LNCaP clone FGC (cell line): ENCODE results near the gene IQSEC3.

Experiments used
- DNase-seq: peaks from one replicate; pipeline ENCODE4 v3.0.0-alpha.2; 2011; ENCODE audit warnings: low read depth
- H3K4me3 ChIP-seq: 2 replicates; pipeline ENCODE4 v1.5.1; 2011; ENCODE audit warnings: mild to moderate bottlenecking, low read depth, low read length, control low read depth
- TF ChIP-seq, protein P1 (sequence below): IDR thresholded peaks from 2 replicates; pipeline ENCODE4 v1.5.1; 2012; ENCODE audit warnings: mild to moderate bottlenecking; ENCODE audit not compliant: control insufficient read depth, insufficient read depth; ENCODE audit errors: extremely low read depth

IQSEC3 gene

GRCh38 chr12:208813-209212, 142.2 kb downstream of the IQSEC3 start:
- no peak overlapping the region for H3K4me3 ChIP-seq
- DNase-seq = no peak
- TF ChIP-seq, protein P1, sequence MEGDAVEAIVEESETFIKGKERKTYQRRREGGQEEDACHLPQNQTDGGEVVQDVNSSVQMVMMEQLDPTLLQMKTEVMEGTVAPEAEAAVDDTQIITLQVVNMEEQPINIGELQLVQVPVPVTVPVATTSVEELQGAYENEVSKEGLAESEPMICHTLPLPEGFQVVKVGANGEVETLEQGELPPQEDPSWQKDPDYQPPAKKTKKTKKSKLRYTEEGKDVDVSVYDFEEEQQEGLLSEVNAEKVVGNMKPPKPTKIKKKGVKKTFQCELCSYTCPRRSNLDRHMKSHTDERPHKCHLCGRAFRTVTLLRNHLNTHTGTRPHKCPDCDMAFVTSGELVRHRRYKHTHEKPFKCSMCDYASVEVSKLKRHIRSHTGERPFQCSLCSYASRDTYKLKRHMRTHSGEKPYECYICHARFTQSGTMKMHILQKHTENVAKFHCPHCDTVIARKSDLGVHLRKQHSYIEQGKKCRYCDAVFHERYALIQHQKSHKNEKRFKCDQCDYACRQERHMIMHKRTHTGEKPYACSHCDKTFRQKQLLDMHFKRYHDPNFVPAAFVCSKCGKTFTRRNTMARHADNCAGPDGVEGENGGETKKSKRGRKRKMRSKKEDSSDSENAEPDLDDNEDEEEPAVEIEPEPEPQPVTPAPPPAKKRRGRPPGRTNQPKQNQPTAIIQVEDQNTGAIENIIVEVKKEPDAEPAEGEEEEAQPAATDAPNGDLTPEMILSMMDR = no peak

GRCh38 chr12:209246-209645, 142.7 kb downstream of the IQSEC3 start:
- TF ChIP-seq, protein P1 = no peak
- no peak for DNase-seq
- H3K4me3 ChIP-seq = no peak overlapping the region

DNA sequence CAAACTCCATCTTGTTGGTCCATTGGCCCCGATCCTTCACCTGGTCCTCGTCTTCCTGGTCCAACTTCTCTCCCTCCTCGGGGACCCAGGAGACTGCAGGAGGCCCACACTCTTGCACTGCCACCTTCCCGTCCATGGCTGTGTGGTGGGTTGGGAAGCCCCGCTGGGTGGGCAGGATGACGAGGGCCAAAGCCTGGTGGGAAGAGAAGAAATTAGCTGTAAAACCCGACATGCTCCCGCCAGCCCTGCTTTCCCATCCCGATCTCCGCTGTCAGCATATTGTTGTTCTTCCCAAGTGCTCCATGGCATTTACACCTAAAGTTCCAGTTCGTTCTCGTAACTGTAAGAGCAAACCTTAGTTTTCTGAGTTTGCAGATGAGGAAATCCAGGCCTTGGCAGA, 143.3 kb downstream of the IQSEC3 start:
- TF ChIP-seq, protein P1 = no peak
- DNase-seq = no peak
- H3K4me3 ChIP-seq = no peak overlapping the region

DNA sequence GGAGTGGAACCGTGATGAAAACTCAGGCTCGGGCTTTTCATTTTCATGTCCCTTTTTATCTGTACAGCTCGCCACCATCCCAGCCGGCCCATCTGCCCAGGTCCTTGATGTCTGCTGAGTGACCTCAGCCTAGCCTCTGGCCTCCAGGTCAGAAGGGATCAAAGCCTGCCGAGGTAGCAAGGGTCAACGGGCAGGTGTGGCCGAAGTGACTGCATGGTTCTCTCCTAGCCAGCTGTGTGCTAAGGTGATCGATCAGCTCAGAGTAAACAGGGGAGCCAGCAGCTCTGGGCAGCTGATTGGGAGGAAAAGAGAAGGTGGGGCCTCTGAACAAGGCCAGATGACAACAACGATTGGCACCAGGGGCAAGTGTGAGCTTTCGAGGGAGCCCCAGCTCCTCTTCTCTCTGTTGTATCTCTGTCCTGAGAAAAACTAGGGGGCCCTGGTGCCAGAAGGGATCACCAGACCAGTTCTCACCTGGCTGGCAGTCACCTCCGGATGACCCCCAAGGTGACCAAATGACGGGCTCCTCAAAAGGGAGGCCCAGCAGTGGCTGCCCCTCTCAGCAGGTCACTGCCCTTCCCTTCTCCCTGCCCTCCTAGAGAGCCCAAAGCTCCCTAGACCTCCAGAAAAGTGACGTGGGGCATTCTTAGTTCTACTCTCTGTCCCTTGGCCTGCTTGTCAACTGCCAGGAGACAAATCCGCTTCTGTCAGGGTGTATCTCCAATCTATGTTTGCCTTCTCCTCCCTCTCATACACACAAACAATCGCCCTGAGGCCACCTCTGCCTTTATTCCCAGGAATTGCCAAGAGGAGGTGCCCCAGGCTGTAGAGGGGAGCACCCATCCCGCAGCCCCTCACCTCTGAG, 143.9 kb downstream of the IQSEC3 start:
- no peak for DNase-seq
- H3K4me3 ChIP-seq = no peak overlapping the region
- TF ChIP-seq, protein P1 = no peak

DNA sequence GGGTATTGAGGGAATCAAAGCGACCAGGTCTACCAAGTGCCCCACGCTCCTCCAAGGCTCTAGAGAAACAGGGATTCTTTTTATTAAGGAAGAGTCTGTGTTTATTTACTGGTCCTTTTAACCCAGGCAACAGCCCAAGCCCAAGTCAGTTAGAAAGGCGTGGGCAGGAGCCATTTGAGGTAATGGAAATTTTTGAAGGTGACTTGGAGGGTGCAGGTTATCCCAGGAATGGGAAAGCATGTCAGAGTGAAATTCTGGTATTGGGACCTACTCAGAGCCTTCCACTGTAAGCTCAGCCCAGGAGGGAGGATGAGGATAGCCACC, 144.5 kb downstream of the IQSEC3 start:
- DNase-seq = no peak
- H3K4me3 ChIP-seq = no peak overlapping the region
- TF ChIP-seq, protein P1 = no peak

- TF ChIP-seq, protein P1 = no peak
- H3K4me3 ChIP-seq = no peak overlapping the region
- DNase-seq = no peak
Observed at GRCh38 chr12:211639-212414, 145.3 kb downstream of the IQSEC3 start.
